Stimulated activated CD8-positive, alpha-beta memory T cell treated with anti-CD3 and anti-CD28 coated beads, Interleukin-4, amount 100 ng/mL, for 1 hour (primary cell): ENCODE data around the gene SAMD5.
"Not testable (repeated sequence)": the region's sequence is repeated elsewhere in the genome, so short reads cannot be mapped to it uniquely, and the experiment has no call there.

Experiments used
- DNase-seq, 2 donors: peaks; one replicate each; pipeline ENCODE4 v3.0.0-alpha.2; 2020; ENCODE audit warnings: low read depth in 2 of 2, low spot score in 1 of 2

Gene SAMD5

DNA sequence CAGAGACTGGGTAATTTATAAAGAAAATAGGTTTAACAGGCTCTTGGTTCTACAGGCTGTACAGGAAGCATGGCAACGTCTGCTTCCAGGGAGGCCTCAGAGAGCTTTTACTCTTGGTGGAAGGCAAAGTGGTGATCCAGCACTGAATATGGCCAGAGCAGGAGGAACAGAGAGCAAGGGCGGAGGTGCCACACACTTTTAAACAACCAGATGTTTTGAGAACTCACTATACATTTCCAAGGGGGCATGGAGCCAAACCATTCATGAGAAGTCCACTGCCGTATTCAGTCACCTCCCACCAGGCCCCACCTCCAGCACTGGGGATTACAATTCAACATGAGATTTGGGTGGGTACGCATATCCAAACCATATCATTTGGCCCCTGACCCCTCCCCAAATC, 18.7 kb downstream of the SAMD5 start:
- no peak for DNase-seq

DNA sequence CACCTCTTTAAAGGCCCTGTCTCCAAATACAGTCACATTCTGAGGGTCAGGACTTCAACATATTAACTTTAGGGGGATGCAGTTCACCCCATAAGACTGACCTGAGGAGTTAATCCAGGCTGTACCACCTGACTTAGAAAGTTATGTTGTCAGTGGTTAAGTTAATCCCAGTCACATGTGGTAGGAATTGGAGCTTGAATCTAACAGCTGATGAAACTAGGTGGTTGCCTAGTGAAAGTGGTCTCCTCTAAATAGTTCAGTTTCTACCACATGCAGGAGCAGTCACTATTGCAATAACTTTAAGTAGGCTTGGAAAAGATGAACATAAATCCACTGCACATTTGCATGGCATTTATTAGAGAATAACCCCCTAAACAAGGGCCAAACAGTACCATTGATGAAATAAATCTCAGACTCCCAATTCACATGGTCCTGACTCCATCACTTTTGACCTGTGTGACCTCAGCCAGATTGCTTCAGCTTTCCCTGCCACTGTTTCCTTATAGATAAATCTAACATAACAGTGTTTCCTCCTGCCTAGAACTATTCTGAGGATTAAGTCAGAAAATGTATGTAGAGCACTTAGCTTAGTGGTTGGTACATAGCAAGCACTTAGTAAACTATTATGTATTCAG, 20.1 kb downstream of the SAMD5 start:
- no peak for DNase-seq

DNA sequence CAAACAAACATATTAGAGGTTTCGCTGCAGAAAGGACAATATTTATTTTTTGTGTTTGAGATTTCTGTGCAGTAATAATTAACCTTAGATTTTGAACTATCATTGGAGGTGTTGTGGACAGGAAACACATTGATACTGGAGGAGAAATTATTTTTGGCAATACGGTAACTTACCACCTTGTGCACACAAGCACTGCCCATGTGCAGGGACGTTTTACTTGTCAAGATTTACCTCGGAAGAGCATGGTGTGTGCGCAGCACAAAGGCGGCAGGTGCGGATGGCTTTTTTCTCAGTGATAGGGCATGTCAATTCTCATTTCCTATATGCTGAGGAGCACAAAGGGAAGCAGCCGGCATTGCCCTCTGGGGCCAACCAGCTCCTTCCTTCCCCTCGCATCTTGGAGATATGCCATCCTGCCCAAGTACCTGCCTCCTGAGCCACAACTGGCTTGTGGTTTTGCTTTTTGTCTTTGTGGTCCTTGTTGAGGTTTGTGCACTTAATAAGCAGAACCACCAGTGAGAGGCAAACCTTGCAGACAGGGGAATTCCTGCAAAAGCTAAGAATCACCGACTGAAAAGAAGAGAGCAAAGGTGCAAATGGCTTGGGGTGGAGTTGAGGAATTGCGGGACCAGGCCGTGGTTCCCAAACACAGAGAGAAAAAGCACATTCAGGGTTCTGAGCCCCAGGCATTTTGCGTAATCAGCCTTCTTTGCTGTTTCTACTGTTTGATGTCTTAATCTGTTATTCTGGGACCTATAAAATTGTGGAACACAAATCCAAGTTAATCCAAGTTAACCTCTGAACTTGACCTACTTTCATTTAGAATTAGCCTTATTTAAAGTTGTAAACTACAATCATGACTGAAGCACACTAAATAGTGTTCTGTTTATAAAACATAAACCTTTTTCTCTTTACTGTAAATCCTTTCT, 21.9 kb downstream of the SAMD5 start:
- DNase-seq: no peak

DNA sequence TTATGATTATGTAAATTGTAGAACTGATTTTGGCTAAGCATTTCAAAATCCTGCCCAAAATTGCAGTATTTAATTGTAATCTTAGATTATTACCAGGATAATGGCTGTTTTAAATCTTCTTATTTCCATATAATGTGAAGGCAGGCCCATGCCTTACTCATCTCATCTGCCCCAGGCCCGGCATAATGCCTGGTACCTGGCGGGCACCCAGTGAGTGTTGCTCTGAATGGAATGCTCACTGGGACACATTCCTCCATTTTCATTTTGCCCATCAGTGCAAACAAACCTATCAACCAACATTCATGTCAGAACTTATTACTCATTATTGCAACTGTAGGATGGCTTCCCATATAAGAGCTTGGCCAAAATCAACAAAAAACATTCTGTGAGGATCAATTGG, 22.8 kb downstream of the SAMD5 start:
- no peak for DNase-seq

DNA sequence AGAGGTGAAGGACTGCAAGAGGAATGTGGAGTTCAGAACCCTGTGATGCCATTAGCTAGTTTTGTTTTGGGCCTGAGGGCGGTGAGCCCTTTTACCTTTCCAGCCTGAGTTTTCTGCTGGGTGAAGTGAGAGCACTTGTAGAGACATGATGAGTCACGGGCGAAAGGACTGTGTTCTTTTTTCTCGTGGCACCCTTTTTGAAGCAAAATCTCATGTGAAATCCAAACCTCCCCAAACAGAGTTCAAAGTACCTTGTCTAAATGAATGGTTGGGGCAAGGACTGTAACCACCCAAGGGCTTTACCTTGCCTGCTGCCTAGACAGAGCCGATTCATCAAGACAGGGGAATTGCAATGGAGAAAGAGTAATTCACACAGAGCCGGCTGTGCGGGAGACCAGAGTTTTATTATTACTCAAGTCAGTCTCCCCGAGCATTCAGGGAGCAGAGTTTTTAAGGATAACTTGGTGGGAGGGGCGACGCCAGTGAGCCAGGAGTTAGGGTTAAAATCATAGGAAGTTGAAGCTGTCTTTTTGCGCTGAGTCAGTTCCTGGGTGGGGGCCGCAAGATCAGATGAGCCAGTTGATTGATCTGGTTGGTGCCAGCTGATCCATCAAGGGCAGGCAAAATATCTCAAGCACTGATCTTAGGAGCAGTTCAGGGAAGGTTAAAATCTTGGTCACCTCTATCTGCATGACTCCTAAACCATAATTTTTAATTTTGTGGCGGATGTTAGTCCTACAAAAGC, 25.8 kb downstream of the SAMD5 start:
- DNase-seq: no peak

DNA sequence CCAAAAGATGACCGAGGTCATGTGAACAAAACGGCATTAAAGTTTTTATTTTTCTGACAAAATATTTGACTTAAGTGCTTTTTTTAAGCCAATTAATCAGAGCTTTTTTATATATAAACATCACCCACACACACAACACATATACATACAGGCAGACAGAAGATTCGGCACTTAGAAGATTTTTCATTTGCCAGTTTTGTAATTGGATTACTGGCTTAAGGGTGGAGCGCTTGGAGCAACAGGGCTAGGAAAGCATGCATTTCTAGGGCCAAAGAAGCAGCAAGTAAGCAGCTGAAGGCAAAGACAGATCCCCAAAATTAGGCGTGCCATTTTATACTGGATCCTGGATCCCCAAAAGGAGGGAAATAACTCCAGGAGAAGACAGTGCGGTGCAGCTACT, 30.3 kb downstream of the SAMD5 start:
- no peak for DNase-seq

DNA sequence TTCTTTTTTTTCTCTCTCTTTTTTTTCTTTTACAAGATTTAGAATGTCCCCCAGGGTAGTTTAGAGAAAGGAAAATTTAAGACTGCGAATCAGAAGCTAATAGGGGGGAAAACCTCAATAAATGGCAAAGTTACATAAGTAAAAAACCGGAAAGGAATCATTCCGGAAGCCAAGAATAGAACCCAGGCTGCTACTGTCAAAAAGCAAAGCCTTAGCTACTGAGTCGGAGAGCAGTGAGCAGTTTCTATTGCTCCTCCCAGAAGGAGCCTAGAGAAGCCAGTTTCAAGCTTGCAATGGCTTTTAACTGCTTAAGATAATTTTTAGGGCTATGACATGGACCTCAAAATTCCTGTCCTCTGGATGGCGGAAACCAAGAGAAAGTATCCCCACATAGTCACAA, 31.6 kb downstream of the SAMD5 start:
- DNase-seq: no peak

DNA sequence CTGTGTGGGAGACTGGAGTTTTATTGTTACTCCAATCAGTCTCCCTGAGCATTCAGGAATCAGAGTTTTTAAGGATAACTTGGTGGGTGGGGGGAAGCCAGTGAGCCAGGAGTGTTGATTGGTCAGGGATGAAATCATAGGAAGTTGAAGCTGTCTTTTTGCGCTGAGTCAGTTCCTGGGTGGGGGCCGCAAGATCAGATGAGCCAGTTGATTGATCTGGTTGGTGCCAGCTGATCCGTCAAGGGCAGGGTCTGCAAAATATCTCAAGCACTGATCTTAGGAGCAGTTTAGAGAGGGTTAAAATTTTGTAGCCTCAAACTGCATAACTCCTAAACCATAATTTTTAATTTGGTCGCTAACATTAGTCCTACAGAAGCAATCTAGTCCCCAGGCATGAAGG, 33.9 kb downstream of the SAMD5 start:
- not testable (repeated sequence) for DNase-seq

DNA sequence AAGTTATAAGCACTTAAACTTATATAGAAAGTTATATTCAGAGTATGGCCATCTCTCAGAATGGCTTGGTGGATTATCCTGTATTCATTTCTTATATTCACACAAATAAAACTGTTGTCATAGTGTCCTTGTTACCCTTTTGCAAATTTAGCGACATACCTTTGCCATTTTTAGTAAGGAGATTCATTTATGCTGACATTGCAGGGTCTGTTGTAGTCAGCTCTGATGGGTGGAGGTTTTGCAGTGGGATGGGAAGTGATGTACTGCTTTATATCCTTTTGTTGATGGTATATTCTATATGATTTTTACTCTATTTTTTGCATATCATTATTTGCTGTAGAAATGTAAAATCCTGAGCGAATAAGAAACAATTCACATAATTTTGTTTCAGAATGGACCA, 35.9 kb downstream of the SAMD5 start:
- no peak for DNase-seq

DNA sequence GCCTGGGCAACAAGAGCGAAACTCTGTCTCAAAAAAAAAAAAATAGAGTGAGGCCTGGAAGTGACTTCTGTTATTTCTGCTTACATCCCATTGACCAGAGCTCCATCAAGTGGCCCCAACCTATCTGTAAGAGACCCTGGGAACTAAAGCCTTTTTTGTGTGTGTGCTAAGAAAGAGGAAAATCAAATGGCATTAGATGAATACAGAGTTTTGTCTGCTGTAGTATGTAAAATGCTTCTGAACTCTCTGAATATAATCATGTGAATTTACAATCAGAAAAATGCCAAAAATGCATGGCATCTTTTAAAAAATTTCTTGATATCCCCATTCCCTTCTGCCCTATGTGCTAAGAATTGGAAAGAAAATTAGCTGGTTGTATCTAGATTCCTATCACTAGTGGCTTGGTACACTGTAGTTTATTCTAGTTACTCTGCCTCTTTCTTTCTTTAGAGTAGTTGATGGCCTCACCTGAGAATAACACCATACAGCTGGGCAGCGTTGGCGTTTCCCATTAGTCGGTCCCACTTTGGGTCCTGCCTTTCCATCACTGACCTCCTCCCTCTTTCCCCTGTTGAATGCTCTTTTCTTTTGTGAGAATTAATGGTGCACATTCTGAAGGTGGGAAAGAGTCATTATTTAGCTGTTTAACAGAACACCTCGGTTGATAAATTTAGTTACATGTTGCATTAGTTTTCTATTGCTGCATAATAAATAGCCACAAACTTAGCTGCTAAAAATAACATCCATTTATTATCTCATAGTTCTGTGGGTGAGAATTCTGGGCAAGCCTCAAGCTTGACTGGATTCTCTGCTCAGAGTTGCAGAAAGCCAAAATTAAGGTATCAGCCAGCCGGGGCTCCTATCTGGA, 38.2 kb downstream of the SAMD5 start:
- DNase-seq: no peak

DNA sequence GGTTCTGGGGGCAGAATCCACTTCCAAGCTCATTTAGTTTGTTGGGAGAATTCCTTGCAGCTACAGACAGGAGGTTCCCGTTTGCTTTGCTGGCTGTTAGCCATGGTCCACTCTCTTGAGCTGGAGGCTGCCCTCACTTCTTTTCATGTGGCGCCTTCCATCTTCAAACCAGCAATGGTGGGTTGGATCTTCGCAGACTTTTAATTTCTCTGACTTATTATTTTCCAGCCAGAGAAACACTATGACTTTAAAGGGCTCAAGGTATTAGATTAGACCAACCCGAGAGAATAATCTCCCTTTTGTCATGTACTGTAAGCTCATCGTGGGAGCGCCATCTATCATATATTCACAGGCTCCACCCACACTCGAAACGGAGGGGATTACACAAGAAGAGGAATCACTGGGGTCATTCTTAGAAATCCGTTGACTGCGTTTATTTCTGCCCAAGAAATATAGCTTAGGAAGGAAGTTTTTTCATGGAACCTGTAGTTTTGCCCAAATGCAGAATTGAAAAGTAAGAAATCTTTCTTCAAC, 38.9 kb downstream of the SAMD5 start:
- DNase-seq: no peak

DNA sequence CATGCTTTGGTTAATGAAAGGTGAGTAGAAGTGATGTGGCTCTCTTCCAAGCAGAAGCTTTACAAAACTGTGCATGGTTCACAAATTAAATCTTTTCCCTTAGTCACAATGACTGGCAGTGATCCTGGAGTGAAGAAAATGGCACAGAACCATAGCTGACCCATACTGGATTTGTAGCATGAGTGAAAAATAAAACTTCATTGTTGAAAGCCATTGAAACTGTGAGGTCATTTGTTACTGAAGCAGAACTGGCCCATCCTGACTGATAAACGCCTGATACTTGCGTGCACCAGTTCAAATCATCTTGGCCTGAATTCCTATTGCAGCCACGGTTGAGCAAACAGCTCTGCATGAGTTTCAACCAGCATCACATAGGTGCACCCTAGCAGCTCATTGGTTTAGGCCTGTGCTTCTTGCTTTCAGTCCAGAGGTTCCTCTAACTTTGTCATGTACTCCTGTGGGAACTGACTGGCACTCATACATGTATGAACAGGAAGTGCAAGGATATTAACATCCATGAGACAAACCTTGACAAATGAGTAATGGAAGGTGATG, 40.5 kb downstream of the SAMD5 start:
- no peak for DNase-seq

DNA sequence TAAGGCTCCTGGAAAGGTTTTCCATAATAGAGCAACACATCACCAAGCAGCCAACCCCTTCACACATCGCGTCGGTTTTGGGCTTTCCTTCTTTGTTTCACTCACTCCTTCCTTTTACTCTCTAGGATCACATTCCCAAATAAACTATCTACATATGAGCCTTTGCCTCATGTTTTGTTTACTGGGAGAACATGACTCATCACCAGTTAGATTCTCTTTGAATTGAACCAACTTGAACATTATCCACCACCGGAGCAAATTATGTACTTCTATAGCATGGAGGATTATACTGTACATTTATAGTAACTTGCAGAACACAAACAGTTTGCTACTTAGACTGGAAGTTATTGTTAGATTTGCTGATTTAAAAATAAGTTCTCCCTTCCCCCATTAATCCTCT, 41.0 kb downstream of the SAMD5 start:
- no peak for DNase-seq

DNA sequence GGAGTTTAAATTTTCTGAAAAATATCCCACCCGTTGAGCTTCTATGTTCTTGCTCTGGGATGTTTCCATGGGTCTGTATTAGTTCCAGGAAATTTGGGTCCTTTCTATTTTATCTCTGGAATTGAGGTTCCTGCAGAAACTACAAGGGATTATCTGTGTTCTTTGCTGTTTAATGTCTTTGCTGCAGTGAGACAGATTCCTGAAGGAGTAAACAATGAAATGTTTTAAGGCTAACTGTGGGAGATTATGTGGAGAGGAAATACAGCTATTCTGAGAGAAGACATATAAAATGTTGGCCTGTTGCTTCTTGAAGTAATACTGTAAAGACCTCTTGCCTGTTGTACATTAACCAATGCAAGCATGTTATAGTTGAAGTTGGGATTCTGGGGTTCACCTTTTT, 43.5 kb downstream of the SAMD5 start:
- DNase-seq: no peak

DNA sequence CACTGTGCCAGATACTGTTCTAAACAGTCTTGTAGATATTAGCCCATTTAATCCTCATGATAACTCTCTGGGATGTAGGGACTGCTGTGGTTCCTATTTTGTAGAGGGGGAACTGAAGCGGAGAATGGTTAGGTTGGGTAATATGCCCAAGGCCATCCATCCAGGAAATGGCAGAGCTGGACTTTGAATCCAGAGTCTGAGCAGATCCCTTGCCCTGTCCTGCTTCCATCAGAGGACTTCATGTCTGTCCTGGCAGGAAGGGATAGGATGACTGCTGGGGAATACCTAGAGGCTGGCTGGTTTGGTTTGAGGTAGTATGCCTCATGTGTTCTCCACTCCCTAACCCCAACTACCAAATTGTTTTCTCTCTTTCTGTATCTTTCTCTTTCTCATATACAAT, 44.6 kb downstream of the SAMD5 start:
- no peak for DNase-seq

DNA sequence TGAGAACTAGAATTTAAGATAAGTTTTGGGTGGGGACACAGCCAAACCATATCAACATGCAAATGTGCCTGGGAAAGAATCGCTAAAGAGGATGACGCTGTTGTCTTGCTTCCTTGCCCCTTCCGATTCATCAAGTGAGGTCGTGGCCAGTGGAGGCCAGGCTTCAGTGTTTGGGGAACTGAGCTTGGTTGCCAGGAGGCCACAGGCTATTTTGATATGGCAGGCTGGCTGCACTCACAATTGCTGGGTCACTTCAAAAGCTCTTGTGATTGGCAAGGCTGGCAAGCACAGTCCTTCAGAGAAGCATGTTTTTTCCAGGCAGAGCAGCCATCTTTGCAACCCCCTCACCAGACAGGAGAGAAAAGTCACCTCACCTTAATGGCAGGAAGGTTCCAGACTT, 45.8 kb downstream of the SAMD5 start:
- DNase-seq: no peak

DNA sequence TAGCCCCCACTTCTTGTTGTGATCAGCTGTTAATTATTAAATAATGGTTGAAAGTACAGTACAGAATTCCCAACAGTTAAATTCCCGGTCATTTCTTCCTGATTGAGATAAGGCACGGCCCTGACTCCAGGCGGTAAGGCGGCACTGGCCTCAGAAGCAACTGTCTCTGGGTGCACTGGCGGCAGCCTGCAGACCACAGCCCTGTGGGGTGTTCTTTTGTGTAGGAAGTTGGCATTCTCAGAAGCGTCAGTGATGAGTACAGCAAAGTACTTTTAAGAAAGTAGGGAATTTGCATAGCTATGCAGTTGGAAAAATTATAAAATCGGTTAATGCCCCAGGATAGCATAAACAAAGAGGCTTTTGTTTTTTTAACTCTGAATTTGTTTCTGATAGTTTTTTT, 50.5 kb downstream of the SAMD5 start:
- no peak for DNase-seq

DNA sequence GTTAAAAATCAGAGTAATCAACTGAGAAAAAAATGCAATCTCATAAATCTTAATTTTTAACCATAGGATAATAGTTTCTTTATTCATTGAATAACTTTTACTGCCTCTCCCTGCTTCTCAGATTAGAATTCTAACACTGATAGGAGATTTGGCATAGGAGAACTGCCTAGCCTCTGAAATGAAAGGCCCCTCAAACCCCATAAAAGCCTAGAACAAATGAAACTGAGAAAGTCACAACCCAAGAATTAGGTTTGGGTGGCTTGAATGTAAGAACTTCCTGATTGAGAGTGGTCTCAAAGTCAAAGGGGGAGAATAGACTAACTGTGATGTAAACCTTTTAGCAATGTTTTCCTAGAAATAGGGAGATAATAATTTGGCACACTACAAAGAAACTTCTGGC, 52.2 kb downstream of the SAMD5 start:
- DNase-seq: no peak

DNA sequence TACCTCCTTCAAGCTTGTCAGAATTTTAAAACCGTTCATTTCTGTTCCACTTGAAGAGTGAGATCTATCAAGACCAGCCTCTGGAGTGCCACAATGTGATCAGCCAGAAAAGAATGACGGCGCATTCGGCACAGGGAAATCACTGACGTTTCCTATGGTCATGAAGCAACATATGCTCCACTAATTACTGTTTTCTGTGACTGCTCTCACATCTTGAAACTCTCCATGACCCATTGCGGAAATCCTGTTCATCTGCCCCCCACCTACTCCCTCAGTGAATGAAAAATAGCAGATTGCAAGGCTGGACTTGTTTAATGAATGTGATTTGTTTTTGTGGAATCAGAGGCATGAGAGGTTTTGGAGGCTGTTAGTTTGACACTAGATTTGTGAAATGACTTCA, 53.2 kb downstream of the SAMD5 start:
- DNase-seq: no peak

DNA sequence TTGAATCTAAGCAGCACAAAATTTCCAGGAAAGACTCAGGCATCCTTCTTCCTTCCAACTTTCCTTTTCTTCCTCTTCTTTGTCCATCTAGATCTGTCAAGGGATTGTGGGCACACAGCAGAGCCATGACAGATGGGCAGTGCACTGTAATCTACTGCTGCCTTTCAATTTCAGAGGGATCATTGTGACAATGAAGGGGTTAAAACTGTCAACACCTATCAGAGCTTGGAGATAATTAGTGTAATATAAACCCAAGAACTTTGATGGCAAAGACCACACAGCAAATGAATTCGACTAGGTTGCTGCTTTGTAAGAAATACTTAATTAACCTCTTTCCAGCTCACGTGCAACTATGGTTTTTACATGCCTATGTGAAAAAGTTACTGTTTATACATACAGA, 55.0 kb downstream of the SAMD5 start:
- no peak for DNase-seq

DNA sequence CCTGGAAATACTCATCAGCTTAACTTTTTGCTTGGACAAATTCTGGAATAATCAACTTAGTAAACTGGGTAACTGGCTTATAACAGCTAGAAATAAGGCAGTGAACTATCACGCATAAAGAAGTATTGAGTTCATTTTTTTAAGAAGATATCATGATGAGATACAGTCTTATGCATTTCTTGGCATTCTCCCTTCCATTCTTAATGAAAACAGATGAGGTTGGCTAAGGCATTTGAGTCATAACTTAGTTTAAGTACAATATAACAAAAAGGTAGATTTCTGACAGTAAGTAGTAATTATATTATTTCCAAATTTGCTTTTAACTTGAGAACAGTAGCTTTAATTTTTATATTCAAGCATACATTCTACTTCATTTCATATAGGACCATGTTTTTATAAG, 56.1 kb downstream of the SAMD5 start:
- no peak for DNase-seq
